Measurements from ENCODE around the gene CLSTN2.

The CLSTN2 gene

DNA sequence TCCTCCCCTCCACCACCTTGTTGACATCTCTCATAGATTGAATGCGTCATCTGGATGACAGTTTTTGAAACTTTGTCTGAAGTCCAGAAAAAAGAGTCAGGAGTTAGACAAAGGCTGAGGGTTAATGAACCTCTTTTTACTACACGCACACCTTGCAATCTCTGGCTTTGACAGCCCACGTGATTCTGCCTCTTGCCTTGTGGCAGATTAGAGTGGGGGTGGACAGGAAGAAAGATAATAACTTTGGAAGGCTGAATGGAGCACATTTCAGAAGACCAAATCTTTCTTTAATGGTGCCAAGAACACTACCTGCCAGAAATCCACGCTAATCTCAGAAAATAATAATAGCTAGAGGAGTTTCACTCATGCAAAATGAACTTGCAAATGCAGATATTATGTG lies 415.0 kb downstream of the CLSTN2 start:
- no peak for DNase-seq

DNA sequence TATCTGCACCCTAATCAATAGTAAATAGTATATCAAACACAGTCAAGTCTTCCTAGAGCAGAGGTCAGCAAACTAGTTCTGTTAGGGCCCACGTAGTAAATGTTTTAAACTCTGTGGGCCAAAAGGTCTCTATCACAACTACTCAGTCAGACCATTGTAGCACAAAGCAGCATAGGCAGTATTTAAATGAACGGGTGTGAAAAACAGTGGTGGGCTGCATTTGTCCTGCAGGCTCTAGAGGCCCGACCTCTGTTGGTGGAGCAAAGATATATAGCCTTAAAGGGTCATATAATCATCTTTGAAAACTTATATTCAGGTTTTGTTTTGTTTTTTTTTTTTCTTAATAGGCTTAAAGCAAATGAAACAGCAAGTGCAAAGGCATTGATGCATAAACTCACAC lies 416.5 kb downstream of the CLSTN2 start:
- DNase-seq, result no peak

DNA sequence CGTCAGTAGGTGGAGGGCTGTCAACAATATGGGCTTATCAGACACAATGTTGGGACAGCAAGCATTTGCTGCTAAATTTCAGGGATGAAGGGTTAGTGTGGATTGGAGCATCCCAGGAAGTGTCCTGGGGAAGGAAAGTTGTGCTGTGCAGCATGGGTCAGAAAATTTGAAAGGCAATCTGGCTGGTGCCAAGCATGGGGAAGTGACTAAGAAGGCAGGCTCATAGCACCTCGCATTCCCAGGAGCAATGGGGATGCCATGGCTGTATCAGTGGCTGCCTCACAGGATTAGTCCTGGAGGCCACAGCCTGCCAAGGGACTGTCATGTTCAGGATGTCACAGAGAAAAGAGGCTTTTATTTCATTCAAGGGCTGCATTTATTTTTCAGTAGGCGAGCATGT lies 420.5 kb downstream of the CLSTN2 start:
- DNase-seq, result no peak

DNA sequence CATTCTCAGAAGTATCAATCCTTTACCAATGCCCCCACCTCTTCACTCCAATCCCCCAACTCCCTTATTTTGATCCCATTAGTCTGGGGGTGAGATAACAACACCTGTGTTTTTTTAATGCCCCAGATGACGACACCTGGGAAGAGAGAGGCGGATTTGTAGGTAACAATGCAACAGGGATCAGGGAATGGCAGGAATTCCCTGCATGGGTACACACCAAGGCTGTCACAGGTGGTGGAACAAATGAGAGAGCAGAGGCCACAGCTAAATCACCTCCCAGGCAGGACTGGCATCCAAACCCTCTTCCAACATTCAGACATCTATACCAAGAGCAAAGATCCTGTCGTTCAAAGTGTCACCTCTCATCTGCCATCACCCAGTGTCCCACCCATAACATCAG lies 423.7 kb downstream of the CLSTN2 start:
- DNase-seq, result no peak

DNA sequence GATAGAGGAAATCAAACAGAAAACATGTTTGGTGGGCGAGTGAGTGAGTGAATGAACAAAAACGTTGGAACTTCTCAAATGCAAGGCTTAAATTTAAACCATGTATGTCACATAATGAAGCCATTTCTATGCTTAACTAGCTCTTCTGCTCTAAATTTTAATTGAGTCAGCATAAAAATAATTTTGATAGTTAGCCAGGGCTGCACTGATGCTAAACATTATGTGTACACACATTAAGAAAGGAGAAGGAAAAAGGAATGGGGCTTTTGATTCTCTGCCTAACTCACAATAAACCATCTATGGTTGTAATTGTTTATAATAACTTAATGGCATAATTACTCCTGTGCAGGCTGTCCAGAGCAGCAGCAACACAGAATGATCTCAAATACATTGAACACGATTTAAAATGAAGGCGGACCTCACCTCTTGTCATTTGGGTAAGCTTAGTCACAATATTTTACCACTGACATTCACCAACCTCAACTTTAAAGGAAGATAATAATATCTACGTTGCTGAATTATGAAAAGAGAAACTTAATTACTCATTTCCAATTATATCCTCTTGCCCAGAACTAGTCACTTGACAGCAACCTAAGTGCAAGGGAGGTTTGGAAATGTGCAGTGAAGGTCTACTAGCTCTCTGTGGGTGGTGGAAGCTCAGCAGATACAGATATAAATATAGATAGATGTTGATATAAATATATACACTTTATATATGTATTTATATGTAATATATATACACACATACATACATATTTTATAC lies 424.4 kb downstream of the CLSTN2 start:
- DNase-seq, result no peak

DNA sequence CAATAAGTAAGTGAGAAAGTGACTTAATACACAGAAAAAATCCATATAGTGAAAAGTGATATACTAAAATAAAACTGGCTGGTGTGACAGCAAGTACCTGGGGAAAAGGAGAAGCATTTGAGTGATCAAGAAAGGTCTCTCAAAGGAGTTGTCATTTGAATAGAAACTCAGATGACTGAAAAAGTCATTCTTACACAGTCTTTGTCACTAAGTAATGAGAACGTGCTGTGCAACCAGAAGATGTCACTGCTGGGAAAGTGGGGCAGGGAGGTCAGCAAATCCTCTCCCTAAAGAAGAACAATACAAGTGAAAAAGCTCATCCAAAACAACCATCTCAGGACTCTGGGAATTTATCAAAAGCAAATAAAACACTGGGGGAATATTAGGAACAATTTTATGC lies 425.3 kb downstream of the CLSTN2 start:
- no peak for DNase-seq

DNA sequence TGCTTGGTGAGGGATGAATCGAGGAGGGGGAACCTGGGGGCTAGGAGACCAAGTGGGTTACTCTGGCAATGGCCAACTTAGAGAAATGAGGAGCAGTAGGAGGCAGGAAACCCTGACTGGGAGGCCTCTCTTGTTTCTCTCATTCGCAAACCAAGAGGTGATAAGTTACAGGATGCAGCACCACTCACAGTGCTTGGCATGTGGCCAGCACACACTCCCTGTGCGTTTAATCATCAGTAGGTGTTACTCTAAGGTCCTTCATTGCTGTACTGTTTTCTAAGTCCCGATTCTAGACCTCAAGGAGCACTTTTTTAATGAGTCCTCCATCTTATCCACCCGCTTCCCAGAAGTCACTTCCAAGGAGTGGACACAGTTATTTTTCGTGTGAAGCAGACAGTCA lies 428.8 kb downstream of the CLSTN2 start:
- DNase-seq, result no peak

DNA sequence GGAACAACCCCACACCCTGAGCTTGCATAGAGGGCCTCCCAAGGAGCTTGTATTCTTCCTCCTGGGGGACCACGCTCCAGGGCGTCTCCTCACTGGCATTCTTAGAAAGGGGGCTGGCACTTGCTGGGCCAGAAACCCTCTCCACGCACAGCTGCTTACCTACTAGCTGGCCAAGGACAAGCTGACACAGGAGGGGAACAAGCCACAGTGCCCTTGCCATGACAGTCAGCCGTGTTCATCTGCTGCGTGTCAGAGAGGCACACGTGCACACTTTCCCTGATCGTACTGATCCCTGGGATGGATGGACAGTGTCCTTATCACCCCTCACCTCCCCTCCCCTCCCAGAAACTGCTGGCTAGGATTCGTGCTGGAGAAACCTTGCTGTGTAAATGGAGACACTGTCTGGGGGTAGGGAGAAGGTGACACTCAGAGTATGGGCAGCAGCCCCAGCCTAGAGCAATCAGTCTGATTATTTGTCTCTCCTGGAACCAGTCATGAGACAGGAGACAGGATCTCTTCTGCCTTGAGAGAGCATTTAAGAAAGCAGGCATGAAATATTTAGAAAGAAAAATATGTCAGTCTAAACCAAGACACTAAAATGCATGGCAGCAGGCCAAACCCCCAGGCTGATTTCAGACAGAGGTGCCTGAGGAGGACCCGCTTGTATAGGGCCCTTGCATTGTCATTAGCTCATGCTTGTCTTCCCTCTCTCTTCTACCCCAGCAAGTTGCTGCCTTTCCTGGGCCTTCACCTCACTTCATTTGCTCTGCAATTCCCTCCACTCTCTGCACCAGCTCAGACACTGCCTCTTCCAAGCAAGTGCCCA lies 431.1 kb downstream of the CLSTN2 start:
- DNase-seq, result no peak

DNA sequence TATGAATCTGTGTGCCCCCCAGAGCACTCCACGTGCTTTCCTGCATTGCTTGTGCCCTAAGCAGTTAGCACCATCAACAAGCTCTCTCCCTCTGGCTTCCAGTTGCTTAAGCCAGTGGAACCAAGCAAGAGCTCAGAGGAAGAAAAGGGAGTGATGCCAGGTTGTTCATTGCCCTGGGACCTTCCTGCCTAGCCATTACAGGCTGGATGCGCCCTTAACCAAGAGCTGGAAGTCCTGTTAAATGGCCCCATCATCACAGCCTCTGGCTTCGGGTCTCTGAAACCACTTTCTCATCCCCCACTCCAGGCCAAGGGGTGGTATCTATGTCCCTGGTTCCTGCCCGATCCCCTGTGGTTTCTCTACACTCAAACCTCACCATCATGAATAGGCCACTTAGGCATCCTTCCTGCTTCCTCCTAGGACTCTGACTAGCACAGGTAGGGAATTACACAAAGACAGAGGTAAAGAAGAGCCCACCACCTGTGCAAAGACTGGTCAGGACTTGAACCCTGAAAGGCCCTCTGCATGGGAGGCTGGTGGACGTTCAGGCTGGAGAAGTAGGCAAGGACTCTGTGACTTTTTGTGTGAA lies 433.3 kb downstream of the CLSTN2 start:
- no peak for DNase-seq

DNA sequence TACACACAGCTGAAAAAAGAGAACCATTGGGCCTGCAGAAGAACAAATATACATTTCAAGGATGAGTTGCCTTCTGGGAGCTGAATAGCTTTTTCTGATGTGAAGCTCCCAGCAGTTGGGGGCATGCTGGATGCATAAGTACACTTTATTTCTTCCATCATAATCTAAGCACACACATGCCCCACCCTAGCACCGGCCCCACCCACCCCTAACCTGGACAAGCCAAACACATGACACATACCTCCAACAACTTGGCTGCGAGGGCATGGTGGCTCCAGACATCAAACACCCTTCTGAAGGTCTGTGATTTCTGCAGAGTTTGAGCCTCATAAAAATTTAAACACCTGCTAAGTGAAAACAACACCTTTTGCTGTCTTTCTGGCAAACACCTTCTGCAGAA lies 435.7 kb downstream of the CLSTN2 start:
- DNase-seq, result no peak

DNA sequence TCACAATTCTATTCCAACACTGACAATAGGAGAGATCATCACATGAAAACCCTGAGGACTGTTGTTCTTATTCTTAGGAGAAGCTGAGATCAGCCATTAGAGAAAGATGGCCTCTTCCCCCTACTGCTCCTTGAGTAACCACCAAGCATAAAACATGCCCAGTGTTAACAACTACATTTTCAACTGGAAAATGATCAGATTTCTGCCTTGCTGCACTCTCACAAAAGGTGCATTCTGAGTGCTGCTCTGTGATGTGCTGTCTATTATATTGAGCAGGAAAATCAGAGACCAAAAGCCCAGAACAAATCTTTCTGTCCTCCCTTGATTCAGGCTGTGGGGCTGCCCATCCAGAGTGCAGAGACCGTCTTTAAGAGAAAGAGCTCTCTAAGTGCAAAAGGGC lies 438.2 kb downstream of the CLSTN2 start:
- no peak for DNase-seq

DNA sequence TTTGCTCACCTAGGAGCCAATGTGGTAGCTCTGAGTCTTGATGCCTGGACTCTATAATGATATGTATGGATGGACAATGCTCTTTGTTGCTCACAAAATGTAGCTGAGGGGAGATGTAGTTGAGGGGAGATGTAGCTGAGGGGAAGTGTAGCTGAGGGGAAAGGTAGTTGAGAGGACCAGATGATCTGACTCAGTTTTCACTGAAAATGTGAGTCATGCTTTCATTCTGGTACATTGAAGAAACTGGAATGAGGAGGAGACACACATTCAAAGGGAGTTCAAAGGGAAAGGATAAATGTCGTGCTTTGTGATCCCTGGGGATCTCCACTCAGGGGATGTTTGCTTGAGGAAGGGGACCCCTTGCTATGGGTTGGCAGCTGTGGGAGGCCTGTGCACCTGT lies 440.0 kb downstream of the CLSTN2 start:
- DNase-seq, result no peak

DNA sequence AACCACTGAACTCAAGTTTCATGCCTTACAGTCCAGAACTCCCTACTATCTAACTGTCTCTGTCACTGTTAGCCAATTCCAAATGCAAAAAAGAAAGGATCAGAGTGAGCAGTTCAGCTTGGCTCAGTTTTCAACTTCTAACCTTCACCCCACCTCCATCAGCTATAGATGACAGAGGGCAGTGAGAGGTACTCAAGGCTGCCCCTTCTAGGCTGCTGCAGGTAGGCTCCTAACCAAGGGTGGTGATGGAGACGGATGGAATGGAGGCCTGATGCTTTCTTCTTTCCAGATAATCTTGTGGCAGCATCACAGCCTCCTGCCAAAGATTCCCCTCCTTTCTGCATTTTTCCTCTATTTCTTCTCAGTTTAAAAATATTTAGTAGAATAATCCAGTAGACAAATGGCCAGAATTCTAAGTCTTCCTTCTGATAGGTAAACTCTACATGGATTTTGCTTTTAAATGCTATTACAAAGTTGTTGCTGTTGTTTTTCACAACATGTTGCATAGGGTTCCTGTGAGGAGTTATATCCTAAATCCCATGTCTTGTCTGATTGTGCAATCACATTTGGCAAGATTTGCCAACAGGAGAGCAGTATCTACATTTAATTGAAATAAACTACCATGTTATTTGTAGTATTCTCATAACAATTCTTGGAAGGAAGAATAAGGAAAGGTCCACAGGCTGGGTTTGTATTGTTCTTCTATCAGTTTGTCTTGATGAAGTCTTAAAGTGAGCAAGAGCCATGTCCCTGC lies 441.3 kb downstream of the CLSTN2 start:
- DNase-seq, result no peak

DNA sequence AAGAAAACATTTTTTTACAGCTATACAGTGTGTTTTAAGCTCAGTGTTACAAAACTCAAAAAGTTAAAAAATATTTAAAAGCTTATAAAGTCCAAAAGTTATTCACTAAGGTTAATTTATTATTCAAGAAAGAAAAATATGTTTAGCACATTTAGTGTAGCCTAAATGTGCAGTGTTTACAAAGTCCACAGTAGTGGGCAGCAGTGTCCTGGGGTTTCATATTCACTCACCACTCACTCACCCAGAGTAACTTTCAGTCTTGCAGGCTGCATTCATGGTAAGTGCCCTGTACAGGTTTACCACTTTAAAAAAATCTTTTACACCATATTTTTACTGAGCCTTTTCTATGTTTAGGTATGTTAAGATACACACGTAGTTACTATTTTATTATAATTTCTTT lies 442.7 kb downstream of the CLSTN2 start:
- DNase-seq, result no peak

DNA sequence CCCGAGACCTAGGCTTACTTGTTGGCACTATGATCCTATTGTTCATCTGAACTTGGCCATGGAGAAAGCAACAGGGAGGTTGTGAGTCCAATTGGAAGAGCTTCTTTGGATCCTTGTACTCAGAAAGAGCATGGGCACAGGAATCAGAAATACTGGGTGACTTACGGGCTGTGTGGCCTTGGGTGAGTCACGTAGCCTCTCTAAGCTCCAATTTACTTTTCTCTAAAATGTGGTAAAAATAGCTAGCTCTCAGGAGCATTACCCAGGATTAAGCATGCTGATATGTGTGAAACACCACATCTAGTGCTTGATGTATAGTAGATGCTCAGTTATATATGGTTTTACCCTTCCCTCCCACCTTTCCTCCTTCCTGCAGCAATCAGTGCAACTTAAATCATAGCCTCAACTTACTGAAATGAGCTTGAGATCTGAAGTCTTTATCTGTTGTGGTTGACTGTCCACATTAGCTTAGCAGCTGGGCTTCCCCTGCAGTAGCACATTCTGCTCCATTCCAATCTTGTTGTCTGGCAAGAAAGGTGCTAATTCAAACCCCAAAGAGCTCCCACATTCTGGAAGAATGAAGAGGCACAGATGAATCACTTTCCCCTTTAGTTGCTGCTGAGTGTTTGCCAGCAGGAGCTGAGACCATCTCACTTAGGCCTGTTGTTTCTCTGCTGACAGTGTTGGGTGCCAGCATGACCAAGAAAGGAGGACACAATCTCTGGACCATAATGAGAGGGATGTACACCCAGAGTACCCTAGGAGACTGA lies 443.8 kb downstream of the CLSTN2 start:
- no peak for DNase-seq

DNA sequence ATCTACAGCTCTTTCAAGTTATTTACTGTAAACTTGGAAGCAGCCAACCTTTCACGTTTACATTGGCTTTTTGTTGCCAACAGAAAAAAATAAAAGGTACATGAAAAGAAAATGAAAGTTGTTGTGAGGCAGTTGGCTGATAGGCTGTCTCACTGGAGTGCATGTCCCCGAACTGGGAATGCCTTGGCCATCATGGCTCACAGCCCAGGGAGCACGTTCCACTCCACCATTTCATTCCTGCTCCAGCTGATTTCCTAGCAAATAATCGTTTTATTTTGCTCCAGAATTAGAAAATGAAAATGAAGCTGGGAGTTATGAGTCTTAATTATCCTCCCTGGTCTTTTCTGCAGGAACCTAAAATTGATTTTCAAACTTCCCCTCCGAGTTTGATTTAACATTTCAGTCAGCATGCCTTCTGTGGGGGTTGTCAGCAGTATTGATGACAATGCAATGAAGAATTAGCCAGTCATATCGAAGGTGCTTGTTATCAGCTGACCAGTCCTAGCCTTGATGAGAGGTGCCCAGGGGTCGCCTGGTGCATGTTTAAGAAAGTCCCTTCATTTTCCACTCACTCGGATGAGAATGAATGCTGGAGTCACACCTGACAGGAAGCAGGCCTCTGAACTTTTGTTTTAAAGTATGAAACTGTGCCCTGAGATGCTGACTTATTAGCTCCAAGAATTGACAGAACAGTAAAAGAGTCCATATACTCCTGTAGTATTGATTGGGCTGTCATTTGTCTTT lies 449.2 kb downstream of the CLSTN2 start:
- no peak for DNase-seq

DNA sequence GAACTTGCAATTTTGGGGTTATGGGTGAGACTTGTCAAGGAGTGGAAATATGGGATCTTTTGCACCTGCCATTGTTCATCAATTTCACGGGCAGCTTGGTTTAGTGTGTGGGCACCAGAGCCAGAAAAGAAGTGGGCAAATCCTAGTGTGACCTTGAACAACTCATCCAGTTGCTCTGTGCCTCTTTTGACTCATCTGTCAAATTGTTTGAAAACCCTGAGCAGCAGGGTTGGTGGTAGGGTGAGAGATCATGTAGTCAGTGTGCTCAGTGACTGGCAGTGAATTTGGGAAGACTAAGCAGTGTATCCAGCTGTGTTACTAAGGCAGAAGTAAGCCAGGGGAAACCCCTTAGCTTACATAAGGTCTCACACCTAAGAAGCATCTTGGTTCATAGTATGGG lies 449.9 kb downstream of the CLSTN2 start:
- no peak for DNase-seq

DNA sequence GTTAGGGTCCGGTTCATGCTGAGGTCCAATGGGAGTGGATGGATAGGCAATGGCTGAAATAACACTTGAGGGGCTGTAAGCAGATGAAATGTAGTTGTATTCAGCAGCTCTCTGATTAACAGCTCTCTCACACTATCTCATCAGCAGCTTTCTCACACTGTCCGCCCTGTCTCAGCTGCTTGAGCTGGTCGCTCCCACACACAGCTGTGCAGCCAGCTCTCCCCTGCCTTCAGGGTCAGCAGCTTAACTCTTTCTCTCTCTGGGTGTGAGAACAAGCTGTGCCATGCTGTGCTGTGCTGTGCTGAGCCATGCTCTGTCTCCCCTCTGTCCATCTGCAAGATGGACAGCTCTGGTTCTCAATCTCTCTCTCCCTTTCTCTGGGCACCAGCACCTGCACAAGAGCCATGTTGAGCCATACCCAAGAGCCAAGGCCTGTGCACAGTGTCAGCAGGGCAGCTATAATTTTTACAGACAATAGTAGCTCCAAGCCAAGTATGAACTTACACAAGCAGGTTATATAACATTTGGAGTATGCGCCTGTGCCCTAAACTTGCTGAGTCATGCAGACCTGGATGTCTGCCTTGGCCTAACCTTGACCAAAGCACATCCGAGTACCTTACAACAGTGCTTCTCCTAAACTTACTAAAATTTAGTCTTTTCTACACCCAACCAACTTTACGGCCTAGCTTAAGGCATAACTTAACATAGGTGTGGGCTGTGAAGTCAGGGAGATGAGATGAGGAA lies 451.5 kb downstream of the CLSTN2 start:
- no peak for DNase-seq

DNA sequence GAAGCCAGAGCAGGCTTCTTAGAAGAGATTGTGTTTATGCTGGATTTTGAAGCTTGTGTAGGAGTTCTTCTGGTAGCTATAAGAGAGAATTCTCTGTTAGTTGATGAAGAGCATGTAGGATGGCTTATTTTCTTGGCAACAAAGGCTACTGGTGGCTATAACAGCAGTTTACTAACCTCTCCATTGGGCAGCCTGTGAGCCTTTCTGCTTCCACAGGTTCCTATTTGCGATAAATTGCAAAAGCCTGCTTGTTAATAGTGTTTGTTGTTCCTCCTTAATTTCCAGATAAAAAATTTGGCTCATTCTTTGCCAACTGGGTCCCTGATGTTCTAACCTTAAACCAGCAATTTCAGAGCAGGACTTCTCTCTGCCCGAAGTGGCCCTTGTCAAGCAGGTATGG lies 452.3 kb downstream of the CLSTN2 start:
- DNase-seq, result no peak

DNA sequence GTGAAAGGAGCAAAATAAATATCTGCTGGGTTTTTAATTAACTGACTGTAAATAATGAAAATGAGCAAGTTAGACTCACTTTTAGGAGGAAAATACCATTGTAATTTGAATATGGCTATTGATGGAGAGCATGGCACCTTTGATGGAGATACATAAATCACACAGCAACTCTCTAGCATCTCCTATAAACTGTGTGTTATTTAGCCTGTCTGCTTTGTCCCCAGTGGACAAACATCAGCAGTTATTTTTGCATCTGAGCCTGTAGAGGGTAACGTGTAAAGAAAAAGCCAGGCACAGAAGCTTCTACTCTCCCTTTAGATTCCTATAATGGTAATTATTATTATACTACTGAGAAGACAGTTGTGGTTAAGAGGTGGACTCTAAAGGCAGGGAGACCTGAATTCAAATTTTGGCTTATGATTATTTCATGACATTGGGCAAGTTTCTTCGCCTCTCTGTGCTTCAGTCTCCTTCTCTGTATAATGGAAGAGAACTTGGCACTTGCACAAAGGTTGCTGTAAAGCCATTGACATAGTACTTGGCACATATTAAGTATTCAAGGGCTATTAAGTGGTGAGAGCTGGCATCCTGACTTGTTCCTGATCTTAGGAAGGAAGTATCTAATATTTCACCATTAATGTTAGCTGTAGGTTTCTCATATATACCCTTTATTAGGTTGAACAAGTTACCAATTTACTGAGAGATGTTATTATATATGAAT lies 453.4 kb downstream of the CLSTN2 start:
- no peak for DNase-seq

All from cerebellar nuclear complex (tissue), 1 donor.